WI38 (cell line): ENCODE data around the gene DIO2.

Experiments
- H3K4me3 ChIP-seq: 2 replicates; pipeline ENCODE4 v1.5.1; 2011; ENCODE audit warnings: low read depth, mild to moderate bottlenecking, control low read depth, low read length
- TF ChIP-seq, protein P1 (sequence below): IDR thresholded peaks from 2 replicates; pipeline ENCODE4 v1.5.1; 2012; ENCODE audit warnings: low read depth, mild to moderate bottlenecking, control low read depth, low read length

The DIO2 gene

DNA sequence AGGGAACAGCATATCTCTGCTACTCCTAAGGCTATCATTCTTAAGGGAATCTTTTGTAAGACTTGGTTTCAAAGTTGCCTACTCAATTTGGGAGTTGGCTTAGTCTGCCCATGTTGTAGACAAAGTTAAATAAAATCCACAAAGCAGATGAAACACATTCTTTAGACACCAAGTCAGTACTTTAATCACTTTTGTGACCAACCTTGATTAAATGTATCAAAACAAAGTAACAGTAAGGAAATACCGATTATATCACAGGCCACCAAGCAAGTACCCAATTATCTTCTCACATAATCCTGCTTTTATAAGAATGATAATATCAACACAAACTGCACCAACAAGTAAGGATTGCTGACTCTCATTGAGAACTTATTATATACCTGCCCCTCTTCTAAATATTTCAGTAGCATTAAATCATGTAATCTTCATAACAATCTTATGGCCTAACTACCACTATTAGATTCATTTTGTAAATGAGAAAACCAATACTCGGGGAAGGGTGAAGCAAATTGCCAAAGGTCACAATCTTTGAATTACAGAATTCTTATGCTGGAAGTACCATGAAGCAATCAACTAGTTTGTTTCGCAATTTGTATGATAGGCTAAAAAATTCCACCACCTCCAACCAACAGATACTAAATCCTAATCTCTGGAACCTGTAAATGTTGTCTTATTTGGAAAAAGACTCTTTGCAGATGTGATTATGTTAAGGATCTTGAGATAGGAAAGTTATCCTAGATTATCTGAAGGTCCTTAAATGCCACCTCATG is 12.6 kb upstream of the DIO2 start:
- TF ChIP-seq, protein P1, sequence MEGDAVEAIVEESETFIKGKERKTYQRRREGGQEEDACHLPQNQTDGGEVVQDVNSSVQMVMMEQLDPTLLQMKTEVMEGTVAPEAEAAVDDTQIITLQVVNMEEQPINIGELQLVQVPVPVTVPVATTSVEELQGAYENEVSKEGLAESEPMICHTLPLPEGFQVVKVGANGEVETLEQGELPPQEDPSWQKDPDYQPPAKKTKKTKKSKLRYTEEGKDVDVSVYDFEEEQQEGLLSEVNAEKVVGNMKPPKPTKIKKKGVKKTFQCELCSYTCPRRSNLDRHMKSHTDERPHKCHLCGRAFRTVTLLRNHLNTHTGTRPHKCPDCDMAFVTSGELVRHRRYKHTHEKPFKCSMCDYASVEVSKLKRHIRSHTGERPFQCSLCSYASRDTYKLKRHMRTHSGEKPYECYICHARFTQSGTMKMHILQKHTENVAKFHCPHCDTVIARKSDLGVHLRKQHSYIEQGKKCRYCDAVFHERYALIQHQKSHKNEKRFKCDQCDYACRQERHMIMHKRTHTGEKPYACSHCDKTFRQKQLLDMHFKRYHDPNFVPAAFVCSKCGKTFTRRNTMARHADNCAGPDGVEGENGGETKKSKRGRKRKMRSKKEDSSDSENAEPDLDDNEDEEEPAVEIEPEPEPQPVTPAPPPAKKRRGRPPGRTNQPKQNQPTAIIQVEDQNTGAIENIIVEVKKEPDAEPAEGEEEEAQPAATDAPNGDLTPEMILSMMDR, result no peak
- H3K4me3 ChIP-seq, result no peak overlapping the region

DNA sequence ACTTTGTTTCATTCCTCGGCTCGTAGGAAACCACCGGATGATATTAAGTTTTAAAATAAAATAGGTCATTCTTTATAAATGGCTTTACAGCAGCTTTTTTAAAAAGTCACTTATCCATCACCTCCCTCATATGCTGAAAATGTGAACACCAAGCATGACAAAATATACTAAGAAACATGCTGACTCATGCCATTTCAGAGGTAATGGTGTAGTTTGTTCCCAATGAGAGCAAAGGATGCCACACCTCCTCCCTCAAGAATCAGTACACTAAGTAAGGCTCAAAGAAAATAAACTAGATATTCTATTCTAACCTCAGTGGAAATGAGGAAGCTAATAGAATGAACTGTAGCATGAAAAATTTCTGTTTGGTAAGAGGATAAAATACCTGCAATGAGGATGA is 5.5 kb upstream of the DIO2 start:
- no peak overlapping the region for H3K4me3 ChIP-seq
- TF ChIP-seq, protein P1, result no peak

DNA sequence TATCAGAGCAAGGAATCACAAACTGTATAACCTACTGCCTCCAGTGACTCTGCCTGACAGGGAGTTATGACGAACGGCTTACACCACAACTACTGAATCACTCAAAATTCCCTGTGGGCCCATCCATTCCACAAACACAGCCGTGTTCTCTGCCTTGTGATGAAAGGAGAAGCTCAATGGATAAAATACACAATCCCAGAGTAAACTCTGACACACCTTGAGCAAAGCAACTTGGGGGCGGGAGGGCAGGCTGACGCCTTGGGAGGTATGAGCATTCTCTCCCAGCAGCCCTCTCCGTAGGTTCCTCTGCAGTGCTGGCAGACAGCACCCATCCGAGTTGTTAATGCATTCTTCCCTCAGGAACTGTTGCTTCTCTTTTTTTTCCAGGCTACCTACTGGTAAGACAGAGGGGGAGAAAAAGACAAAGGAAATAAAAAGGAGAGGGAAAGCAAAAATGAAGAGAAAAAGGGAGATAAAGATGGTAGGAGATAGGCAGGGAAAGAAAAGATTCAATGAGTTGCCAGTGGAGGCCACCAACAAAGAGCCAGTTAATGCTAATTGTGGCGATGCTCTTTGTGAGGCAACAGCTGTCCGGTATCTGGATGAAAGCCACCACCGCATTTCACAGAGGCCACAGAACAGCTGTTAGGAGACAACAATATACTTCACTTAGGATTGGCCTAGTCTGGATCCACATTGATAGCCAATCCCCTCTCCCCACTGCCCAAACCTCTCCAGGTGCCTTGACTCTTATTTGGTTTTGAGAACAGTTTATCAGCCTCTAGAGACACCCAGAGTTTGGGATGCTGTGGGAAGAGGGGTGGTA is 4.7 kb upstream of the DIO2 start:
- H3K4me3 ChIP-seq, result no peak overlapping the region
- TF ChIP-seq, protein P1, result no peak

DNA sequence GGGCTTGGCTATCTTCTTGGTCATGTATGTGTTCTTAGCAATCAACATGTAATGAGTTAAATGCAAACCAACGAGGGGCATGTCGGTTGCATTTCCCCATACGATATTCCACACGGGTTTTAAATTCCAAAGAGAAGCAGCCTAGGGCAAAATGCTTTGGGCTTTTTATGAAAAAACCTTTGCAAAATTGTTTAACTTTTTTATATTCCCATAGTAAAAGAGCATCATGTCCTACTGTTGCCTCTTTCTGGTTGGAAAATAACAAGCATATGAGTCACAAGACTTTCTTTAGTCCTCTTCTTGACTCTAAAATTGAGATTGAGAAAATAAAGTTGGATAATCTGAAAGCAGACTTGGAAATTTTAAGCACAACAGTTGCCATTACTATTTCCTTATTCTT is 3.8 kb upstream of the DIO2 start:
- no peak overlapping the region for H3K4me3 ChIP-seq
- TF ChIP-seq, protein P1, result no peak

DNA sequence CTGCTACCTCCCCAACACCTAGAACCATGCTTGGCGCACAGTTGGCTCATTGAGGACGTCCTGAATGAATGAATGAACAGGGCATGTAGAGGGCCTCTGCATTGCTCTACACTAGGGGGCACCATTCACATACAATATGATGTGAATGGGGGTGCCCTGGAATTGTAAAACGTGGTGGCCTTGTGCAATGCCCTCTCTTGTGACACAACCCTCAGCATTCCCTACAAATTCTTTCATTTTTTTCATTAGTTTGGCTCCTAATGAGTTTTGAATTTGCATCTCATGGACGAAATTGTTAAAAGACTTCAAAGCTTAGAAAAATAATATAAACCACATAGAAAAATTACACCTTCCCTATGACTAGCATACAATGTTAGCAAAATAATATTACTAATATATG is 2.3 kb upstream of the DIO2 start:
- no peak overlapping the region for H3K4me3 ChIP-seq
- TF ChIP-seq, protein P1, result peak; percentile 49

DNA sequence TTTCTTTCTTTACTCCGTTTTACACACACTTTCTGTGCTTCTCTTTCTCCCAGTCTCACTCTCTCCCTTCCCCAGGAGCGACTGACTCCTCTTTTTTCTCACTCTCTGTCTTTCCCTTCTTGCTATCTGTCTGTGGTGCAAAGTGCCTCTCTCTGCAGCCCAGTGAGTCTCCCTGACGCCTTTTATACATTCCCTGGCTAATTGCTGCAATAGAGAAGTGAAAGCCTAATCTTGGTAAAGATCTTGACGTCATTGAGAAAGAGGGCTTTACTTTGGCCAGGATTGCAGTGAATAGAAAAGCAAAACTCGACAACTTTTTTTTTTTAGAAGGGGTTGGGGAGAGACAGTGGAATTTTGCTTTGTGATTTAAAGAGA is 706 bp upstream of the DIO2 start:
- H3K4me3 ChIP-seq, result peak overlapping the region; percentile 53
- TF ChIP-seq, protein P1, result no peak

DNA sequence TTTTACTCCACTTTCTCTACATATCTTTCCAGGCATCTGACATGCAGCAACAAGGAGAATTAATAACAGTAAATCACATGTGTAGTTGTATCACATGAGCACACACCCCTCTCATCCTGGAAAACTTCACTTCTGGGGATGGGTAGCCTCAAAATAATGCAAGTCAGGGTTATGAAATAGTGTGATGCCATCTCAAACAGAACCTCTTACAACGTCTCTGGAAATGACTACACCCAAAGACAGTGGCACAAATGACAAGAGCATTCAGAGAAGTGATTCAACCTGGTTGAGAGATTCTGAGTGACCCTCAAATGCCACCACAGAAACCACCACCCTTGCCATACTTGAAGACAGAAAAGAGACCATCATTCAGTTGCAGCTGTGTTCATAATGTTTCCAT is 2.8 kb downstream of the DIO2 start:
- no peak overlapping the region for H3K4me3 ChIP-seq
- TF ChIP-seq, protein P1, result no peak
